ENCODE results near the gene NPHP1. TPM values are rescaled to one million over a fixed set of nuclear protein-coding genes. Genes with fewer than 3 reads are reported as not detected.

The NPHP1 gene
- total RNA-seq, 1 experiment from 2014 or later, result 2.5 TPM

- ChIA-PET CTCF (interaction anchor here (1.4 kb wide), 1 partner anchor 24 kb away, joined by 5 read pairs; the partner anchor contains the start of gene MALL), POLR2A (no interaction called here)
- no peak overlapping the region for H3K27ac Mint-ChIP-seq
- TF ChIP-seq TP53 (CRISPR knock-in tag; IDR thresholded peaks at IDR 0.05) (no peak), ATF1 (CRISPR knock-in tag; IDR thresholded peaks at IDR 0.05) (no peak), JAZF1 (CRISPR knock-in tag; IDR thresholded peaks at IDR 0.05) (no peak), ESRRA (CRISPR knock-in tag; IDR thresholded peaks at IDR 0.05; ENCODE audit: borderline replicate concordance) (no peak), IRF1 (CRISPR knock-in tag; IDR thresholded peaks at IDR 0.05) (no peak), GABPB1 (CRISPR knock-in tag; IDR thresholded peaks at IDR 0.05) (no peak), MYBL2 (CRISPR knock-in tag; IDR thresholded peaks at IDR 0.05) (no peak), ZNF416 (CRISPR knock-in tag; IDR thresholded peaks at IDR 0.05) (no peak), ZNF671 (CRISPR knock-in tag; IDR thresholded peaks at IDR 0.05) (no peak), ZNF425 (CRISPR knock-in tag; conservative IDR thresholded peaks at IDR 0.05) (no peak), NFATC4 (CRISPR knock-in tag; IDR thresholded peaks at IDR 0.05) (no peak), TEAD4 (CRISPR knock-in tag; IDR thresholded peaks at IDR 0.05) (no peak), TEAD1 (CRISPR knock-in tag; IDR thresholded peaks at IDR 0.05) (no peak), CREB1 (CRISPR knock-in tag; IDR thresholded peaks at IDR 0.05) (no peak), ERG (CRISPR knock-in tag; IDR thresholded peaks at IDR 0.05) (no peak)
- TF ChIP-seq, protein P1, sequence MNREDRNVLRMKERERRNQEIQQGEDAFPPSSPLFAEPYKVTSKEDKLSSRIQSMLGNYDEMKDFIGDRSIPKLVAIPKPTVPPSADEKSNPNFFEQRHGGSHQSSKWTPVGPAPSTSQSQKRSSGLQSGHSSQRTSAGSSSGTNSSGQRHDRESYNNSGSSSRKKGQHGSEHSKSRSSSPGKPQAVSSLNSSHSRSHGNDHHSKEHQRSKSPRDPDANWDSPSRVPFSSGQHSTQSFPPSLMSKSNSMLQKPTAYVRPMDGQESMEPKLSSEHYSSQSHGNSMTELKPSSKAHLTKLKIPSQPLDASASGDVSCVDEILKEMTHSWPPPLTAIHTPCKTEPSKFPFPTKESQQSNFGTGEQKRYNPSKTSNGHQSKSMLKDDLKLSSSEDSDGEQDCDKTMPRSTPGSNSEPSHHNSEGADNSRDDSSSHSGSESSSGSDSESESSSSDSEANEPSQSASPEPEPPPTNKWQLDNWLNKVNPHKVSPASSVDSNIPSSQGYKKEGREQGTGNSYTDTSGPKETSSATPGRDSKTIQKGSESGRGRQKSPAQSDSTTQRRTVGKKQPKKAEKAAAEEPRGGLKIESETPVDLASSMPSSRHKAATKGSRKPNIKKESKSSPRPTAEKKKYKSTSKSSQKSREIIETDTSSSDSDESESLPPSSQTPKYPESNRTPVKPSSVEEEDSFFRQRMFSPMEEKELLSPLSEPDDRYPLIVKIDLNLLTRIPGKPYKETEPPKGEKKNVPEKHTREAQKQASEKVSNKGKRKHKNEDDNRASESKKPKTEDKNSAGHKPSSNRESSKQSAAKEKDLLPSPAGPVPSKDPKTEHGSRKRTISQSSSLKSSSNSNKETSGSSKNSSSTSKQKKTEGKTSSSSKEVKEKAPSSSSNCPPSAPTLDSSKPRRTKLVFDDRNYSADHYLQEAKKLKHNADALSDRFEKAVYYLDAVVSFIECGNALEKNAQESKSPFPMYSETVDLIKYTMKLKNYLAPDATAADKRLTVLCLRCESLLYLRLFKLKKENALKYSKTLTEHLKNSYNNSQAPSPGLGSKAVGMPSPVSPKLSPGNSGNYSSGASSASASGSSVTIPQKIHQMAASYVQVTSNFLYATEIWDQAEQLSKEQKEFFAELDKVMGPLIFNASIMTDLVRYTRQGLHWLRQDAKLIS (CRISPR knock-in tag; IDR thresholded peaks at IDR 0.05; ENCODE audit: borderline replicate concordance), result no peak
- ATAC-seq (no peak), DNase-seq (ENCODE audit: low spot score) (no peak)
- H3K4me1 Mint-ChIP-seq, result 0 out of 2 replicates have a peak, but pooled peaks cover 3% of the 10 kb centered on the region
- H3K36me3 Mint-ChIP-seq, result no peaks in the 10 kb centered on the region
- H3K9me3 Mint-ChIP-seq, result peaks cover 4% of the 10 kb centered on the region; the same call in 1 of the 2 replicates
- no peak overlapping the region for H3K4me3 Mint-ChIP-seq
- no peaks in the 10 kb centered on the region; the same call in 1 of the 2 replicates for H3K27me3 Mint-ChIP-seq (ENCODE audit: low read depth)
These were observed 64.4 kb downstream of the NPHP1 start for GRCh38 chr2:110140401-110140800.

DNA sequence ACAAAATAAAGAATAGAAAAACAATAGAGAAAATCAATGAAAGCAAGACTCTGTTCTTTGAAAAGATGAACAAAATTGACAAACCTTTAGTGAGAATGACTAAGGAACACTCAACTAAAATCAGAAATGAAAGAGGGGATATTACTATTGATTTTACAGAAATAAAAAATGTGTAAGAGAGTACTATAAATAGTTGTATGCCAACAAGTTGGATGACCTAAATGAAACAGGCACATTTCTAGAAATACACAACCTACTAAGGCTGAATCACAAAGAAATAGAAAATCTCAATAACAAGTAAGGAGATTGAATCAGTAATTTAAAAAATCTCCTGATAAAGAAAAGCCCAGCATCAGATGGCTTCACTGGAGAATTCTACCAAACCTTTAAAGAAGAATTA lies 70.8 kb downstream of the NPHP1 start:
- ATAC-seq, result no peak
- POLR2A ChIA-PET, result no interaction called here
- TF ChIP-seq SP1 (CRISPR knock-in tag; conservative IDR thresholded peaks at IDR 0.05) (no peak), MYBL2 (CRISPR knock-in tag; IDR thresholded peaks at IDR 0.05) (no peak)
- TF ChIP-seq, protein P2, sequence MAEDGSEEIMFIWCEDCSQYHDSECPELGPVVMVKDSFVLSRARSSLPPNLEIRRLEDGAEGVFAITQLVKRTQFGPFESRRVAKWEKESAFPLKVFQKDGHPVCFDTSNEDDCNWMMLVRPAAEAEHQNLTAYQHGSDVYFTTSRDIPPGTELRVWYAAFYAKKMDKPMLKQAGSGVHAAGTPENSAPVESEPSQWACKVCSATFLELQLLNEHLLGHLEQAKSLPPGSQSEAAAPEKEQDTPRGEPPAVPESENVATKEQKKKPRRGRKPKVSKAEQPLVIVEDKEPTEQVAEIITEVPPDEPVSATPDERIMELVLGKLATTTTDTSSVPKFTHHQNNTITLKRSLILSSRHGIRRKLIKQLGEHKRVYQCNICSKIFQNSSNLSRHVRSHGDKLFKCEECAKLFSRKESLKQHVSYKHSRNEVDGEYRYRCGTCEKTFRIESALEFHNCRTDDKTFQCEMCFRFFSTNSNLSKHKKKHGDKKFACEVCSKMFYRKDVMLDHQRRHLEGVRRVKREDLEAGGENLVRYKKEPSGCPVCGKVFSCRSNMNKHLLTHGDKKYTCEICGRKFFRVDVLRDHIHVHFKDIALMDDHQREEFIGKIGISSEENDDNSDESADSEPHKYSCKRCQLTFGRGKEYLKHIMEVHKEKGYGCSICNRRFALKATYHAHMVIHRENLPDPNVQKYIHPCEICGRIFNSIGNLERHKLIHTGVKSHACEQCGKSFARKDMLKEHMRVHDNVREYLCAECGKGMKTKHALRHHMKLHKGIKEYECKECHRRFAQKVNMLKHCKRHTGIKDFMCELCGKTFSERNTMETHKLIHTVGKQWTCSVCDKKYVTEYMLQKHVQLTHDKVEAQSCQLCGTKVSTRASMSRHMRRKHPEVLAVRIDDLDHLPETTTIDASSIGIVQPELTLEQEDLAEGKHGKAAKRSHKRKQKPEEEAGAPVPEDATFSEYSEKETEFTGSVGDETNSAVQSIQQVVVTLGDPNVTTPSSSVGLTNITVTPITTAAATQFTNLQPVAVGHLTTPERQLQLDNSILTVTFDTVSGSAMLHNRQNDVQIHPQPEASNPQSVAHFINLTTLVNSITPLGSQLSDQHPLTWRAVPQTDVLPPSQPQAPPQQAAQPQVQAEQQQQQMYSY (CRISPR knock-in tag; IDR thresholded peaks at IDR 0.05), result no peak
- TF ChIP-seq, protein P3, sequence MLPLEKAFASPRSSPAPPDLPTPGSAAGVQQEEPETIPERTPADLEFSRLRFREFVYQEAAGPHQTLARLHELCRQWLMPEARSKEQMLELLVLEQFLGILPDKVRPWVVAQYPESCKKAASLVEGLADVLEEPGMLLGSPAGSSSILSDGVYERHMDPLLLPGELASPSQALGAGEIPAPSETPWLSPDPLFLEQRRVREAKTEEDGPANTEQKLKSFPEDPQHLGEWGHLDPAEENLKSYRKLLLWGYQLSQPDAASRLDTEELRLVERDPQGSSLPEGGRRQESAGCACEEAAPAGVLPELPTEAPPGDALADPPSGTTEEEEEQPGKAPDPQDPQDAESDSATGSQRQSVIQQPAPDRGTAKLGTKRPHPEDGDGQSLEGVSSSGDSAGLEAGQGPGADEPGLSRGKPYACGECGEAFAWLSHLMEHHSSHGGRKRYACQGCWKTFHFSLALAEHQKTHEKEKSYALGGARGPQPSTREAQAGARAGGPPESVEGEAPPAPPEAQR (CRISPR knock-in tag; IDR thresholded peaks at IDR 0.05), result no peak

More for the DNA sequence above, 70.8 kb downstream of the NPHP1 start:
- Mint-ChIP-seq H3K4me3 (no peak overlapping the region), H3K27ac (no peak overlapping the region), H3K9me3 (peaks cover 34% of the 10 kb centered on the region), H3K36me3 (peaks cover 4% of the 10 kb centered on the region; the same call in 1 of the 2 replicates), H3K4me1 (no peaks in the 10 kb centered on the region), H3K27me3 (ENCODE audit: low read depth) (no peaks in the 10 kb centered on the region; the same call in 1 of the 2 replicates)
- CTCF ChIA-PET, result no interaction called here
- DNase-seq (ENCODE audit: low spot score), result no peak
